ENCODE data around the gene SYT17. TPM values are rescaled to one million over a fixed set of nuclear protein-coding genes. Genes with fewer than 3 reads are reported as not detected.

The SYT17 gene
- total RNA-seq, 4 donors from 2014 or later: 0.29 to 4.4 (median 2.2) TPM

DNA sequence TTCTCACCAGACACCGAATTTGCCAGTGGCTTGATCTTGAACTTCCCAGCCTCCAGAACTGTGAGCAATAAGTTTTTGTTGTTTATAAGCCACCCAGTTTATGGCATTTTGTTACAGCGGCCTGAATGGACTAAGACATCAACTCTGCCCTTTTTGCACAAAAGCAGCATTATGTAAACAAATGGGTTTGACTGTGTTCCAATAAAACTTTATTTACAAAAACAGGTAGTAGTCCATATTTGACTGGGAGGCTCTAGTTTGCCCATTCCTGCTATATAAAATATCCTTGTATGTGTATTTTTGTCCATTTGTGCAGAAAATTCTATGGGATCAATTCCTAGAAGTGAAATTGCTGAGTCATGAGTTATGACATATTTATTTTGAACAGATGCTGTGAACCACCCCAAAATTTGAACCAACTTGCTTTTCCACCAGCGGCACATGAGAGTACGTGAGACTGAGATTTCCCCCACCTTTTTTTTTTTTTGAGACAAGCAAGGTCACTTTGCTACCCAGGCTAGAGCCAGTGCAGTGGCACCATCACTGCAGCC lies 96.2 kb downstream of the SYT17 start:
- Histone ChIP-seq H3K4me3 (no peak overlapping the region), H3K36me3 (no peaks in the 10 kb centered on the region), H3K4me1 (no peaks in the 10 kb centered on the region), H3K27ac (no peak overlapping the region), H3K27me3 (no peaks in the 10 kb centered on the region), H3K9me3 (no peaks in the 10 kb centered on the region)
- TF ChIP-seq POLR2A (IDR thresholded peaks at IDR 0.05) (no peak), CTCF (IDR thresholded peaks at IDR 0.05) (no peak)
- intact Hi-C loops (cut with DNase I; ENCODE audit: low total_unique reads): no loop called here
- DNase-seq: no peak

DNA sequence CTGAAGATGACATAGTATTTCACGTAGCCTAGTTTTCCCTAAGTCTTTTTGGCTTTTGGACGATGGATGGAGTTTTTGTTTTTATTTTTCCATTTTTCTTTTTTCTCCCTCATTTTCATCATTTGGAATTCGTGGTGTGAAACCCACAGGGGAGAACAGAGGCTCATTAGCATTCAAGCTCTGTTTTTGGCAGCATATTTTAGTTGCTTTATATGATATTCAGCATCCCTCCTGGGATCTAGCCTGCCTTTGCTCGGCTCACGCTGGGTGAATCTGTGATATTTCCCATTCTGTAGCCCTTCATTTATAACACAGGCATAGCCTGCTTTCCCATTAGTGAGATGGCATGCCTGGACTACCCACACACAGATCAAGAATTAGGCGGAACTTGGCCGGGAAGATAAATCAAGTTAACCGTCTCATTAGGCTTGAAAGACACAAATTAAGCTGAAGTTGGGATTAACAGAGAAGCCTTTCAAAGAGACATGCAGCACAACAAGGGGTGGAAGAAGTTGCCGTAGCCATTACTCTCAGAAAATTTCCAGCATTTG lies 97.4 kb downstream of the SYT17 start:
- intact Hi-C loops (cut with DNase I; ENCODE audit: low total_unique reads): no loop called here
- Histone ChIP-seq H3K4me1 (no peaks in the 10 kb centered on the region), H3K27ac (no peak overlapping the region)

GRCh38 chr16:19266774-19267173 lies 98.7 kb downstream of the SYT17 start:
- H3K27ac ChIP-seq: no peak overlapping the region
- DNase-seq: no peak
- H3K4me3 ChIP-seq: no peak overlapping the region
- intact Hi-C loops (cut with DNase I; ENCODE audit: low total_unique reads): no loop called here
- no peaks in the 10 kb centered on the region for H3K4me1 ChIP-seq
- H3K27me3 ChIP-seq: no peaks in the 10 kb centered on the region
- no peaks in the 10 kb centered on the region for H3K36me3 ChIP-seq
- TF ChIP-seq CTCF (IDR thresholded peaks at IDR 0.05) (no peak), POLR2A (IDR thresholded peaks at IDR 0.05) (no peak)
- H3K9me3 ChIP-seq: no peaks in the 10 kb centered on the region

More for the DNA sequence above, 97.4 kb downstream of the SYT17 start:
- TF ChIP-seq POLR2A (IDR thresholded peaks at IDR 0.05) (no peak), CTCF (IDR thresholded peaks at IDR 0.05) (no peak)
- DNase-seq: no peak
- no peaks in the 10 kb centered on the region for H3K36me3 ChIP-seq
- H3K27me3 ChIP-seq: no peaks in the 10 kb centered on the region
- no peaks in the 10 kb centered on the region for H3K9me3 ChIP-seq
- H3K4me3 ChIP-seq: no peak overlapping the region

DNA sequence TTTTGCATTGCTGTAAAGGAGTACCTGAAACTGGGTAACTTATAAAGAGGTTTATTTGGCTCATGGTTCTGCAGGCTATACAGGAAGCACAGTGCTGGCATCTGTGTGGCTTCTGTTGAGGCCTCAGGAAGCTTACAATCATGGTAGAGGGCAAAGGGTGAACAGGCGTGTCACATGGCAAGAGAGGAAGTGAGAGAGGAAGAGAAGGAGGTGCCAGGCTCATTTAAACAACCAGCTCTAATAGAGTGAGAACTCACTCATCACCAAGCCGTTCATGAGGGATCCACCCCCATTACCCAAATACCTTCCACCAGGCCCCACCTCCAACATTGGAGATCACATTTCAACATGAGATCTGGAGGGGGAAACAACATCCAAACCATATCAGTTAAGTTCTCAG lies 101.1 kb downstream of the SYT17 start:
- no peaks in the 10 kb centered on the region for H3K9me3 ChIP-seq

More for the DNA sequence above, 101.1 kb downstream of the SYT17 start:
- Histone ChIP-seq H3K27ac (no peak overlapping the region), H3K4me1 (no peaks in the 10 kb centered on the region), H3K27me3 (no peaks in the 10 kb centered on the region), H3K4me3 (no peak overlapping the region), H3K36me3 (no peaks in the 10 kb centered on the region)
- intact Hi-C loops (cut with DNase I; ENCODE audit: low total_unique reads): no loop called here
- DNase-seq: no peak
- TF ChIP-seq CTCF (IDR thresholded peaks at IDR 0.05): no peak
- no peak for TF ChIP-seq POLR2A (IDR thresholded peaks at IDR 0.05)
